Hematopoietic multipotent progenitor cell treated with erythropoietin and hydrocortisone succinate and interleukin-3 and kit ligand, for 8 days (in vitro differentiated cells): ENCODE measurements around the gene CCDC9.

Source experiments
- DNase-seq: peaks from one replicate; pipeline ENCODE4 v3.0.0-alpha.2; 2015

The CCDC9 gene

DNA sequence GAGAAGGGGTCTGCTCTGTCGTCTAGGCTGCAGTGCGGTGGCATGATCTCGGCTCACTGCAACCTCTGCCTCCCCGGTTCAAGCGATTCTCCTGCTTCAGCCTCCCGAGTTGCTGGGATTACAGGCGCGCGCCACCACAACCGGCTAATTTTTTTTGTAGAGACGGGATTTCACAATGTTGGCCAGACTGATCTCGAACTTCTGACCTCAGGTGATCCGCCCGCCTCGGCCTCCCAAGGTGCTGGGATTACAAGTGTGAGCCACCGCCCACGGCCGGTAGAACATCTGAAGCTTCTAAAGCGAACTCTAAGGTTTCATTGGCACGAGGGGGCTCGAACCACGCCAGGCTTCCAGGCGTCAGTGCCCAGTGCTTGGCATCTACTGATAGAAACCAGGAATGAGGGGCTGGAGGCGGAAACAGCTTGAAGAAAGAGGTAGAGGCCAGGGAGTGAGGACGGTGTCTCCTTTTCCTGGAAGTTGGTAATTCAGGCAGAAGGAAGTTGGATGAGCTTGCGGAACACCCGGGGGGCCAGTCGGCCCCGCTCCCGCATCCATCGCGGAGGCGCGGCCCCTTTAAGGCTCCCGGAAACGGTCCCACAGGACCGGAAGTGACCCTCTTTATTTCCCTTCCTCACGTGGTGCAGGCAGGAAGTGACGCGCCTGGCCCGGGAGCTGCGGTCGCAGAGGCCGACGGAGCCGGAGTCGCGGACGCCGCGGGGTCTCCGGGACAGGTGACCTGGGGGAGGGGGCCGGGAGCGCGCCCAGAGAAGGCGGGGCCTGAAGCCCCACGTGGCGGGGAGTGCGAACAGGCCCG, at the start of gene CCDC9:
CCDC9 (plus strand) TSS at position 647 of the 814 bp plus-strand sequence. CDS start 1,876 bp downstream, outside the sequence.
- DNase-seq = peak; percentile 95

DNA sequence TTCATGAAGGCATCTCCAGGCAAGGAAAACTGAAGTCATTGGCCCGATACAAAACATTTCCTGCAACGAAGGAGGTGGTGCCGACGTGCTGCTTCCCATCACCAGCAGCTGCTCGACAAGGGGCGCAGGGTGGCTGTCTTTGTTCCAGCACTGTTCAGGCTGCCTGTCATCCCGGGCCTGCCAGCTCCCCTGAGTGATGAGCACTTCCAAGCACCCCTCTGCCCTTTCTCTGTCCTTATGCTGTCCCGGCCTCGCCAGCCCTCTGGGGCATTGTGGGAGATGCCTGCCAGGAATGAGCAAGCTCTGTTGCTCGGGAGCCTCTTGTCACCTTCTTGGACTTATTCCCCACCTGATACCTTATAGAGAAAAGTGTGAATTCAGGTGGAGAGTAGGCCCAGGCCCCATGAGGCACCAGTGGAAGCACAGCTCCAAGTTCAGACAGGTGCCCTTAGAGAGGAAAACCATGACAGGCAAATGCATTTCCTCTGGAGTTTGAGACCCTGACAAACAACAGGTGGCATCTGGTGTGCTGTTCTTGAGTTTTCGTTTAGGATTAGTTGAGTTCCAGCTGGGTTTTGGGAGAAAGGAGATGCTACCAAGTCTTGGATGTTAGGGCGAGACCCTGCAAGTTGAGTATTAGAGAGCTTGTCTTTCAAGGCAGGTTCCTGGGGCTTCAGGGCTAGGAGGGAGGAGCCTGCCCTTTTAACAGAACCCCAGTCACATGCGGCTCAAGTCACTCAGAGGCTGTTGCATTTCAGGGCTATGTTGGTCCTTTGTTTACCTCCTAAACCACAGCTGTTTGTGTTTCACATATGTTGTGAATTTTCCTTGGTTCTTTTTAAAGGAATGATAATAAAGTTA, 46.8 kb upstream of the CCDC9 start:
- no peak for DNase-seq

DNA sequence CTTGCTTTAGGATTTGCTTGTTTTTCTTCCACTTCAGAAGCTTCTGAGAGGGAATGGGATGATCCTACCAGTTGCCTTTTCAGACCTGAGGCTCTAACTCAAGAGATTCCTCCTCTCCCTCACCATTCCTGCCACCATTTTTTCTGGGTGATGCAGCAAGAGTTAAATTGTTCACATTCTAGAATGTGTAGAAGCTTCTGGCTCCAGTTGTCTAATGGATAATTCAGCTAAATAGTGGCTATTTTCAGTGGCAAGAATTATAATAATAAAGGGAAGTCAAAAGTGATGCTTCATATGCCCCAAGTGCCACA, 46.2 kb upstream of the CCDC9 start:
- DNase-seq = no peak

DNA sequence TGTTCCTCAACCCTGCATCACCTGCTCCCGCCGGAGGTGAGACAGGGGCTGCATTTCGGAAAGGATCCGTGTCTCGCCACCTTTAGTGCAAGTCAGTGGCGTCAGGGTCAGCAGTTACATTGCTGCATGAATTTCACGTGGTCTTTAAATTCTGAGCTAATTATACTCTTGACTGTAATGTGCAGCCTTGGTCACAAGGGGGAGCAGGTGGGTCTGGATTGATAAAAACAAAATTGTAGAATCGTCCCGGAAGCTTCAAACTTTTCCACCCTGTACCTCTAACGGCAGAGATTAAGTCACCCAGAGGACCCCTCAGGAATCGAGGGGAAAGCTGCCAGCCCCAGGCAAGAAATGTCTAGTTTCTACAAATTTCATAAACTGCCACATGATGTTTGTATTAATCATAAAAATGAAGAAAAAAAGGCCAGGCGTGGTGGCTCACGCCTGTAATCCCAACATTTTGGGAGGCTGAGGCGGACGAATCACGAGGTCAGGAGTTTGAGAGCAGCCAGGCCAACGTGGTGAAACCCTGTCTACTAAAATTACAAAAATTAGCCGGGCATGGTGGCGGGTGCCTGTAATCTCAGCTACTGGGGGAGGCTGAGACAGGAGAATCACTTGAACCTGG, 45.5 kb upstream of the CCDC9 start:
- DNase-seq = peak; percentile 92

DNA sequence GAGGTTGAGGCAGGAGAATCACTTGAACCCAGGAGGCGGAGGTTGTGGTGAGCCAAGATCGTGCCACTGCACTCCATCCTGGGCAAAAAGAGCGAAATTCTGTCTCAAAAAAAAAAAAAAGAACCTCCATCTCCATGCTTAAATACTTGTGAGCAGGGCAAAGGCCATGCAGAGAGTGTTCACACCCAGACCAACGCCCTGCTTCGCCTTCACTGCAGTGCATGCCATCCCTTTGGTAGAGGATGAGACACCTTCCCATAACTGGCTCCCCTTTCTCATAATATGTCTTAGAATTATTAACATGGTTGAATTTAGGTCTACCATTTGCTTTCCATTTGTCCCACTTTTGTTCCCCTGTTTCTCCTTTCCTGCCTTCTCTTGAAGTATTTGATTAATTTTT, 40.7 kb upstream of the CCDC9 start:
- DNase-seq = no peak

DNA sequence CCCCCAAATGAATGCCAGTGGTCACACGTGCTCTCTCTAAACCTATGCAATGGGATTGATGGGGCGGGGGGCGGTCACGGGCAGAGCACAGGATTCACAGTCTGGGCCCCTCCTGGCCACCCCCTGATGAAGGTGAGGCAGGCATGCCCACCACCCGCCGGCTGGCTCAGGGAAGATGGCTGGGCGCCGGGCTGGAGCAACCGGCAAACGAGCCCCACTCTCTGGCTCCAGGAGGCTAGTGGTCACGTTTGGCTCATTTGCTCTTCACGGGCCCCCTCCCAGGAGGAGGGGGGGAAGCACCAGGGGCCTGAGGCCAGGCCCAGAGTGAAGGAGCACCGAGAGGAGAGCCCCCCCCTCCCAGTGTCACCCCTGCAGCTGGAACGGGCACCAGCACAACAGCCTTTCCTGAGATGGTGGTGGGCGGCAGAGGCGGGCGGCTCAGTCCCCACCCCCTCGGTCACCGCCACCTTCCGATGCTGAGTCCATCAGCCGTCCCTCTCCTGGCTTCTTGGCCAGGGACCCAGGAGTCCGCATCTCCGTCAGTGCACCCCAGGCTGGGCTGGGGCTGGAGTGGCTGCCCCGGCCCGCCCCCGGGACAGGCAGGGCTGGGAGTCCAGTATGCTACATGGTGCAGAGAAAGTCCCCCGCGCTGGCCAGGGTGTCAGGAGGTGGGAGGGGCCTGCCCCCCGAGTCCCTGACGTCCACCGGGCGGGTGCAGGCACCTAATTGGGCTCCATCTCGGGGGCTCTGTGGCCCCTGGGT, 35.1 kb upstream of the CCDC9 start:
- DNase-seq = no peak

DNA sequence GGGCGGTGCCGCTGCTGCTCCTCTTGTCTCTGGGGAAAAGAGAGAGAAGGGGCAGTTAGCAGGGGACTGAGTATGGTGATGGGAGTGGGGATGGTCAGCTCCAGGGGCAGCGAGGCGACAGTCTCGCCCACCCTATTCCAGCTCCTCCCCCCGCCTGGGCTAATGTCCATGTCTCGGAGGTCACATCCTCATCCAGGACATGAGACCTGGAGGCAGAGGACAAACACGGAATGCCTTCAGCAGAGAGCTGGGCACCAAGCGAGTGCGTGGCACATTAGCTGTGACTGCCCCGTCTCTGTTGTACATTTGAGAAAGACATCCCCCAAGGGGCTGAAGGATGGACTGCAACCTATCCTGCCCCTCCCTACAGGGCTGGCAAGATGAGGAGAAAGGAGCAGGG, 34.4 kb upstream of the CCDC9 start:
- DNase-seq = no peak

DNA sequence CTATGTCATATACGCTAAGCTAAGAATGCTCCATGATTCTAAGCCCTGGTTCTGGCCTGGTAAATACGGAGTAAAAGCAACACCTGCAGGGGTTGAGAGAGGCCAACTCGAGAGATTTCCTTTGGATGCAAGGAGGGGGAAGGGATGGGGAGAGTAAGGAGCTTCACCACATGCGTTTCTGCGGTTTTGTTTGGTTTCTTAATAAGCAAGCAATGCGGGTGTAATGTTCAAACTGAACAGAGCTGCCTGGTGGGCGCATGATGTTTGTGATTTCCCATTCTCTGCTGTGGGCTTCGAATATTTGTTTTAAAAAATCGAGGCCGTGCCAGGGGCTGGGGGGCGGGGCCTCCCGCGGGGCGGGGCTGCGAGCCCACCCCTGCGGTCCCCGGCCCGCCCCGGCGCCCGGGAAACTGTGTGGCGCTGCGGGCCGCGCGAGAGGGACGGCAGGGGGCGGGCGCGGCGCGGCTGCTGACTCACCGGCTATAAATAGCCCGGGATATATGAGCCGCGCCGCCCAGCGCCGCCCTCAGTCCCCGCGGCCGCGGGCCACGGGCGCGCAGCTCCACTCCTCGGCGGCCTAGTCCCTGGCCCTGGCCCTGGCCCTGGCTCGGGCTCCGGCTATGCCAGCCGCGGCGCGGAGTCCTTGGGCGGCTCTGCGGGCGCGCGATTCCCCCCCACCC, 30.4 kb upstream of the CCDC9 start:
- peak; percentile 85 for DNase-seq

DNA sequence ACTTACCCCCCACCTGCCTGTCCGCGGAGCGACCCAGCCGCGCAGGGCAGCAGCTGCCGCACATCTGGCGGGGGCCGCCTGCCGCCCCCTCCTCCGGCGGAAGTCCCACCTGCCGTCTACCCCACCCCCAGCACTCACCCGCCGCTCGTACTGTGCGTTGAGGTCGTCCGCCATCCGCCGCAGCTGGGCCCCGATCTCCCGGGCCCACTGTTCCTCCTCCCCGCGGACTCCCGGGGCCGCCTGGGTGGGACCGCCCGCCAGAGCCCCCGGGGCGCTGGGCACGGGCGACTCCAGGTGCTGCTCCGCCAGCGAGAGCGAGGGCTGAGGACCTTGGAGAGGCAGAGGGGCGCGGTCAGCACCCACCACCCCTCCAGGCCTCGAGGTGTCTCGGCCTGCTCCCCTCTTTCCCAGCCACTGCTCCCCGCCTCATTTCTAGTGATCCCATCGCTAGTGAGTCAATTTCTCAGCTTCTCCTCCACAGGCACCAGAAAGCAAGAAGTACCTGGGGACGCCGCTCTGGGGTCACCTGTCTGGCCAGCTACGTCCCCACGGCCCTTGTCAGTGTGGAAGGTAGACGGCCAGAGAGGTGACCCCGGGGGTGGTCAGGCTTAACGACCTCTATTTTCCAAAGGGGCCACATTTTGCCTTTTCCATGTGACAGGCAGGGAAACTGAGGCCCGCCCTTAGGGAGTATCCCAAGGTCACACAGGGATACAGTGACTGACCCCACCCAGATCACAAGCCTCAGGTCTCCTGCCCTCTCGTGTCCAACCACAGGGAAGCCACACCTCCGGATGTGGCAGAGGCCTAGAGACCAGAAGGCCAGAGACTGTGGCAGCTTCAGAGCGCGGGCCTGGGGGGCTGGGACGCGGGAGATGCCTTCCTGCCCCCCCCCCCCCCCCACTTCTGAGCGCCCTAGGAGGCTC, 29.6 kb upstream of the CCDC9 start:
- DNase-seq = peak; percentile 97

DNA sequence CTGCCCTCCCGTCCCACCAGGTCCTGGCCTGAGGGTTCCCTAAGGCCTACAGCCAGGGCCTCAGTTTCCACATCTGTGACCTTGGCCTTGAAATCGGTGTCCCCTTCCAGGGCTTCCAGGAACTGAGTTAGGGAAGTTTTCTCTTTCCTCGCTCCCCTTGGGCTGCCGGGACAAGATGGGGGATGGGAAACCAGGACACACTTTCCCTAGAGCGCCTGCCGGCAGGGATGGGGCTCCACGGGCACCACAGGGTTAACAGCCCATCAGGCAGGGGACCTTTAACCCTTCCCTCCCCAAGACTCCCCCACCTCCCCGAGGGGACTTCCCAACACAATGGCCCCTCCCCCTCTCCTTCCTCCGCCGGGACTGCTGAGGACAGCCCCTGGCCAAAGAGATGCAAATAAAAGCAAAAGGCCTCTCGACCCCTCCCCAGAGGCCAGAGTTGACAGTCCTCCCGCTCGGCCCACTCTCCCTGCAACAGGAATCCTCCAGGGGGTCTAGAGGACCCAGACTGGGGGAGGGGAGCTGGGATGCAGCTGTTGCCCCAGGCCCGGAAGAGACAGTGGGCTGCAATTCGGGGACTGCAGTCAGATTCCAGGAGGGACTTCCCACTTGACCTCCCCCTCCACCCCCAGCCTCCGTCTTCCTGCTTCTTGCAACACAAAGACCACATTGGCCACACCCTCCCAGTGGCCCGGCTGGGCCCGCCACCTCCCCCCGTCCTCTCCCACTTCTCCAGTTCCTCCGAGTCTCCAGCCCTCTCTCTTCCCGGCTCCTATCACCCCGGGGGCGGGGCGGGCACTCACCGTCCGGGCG, 28.8 kb upstream of the CCDC9 start:
- DNase-seq = peak; percentile 81

DNA sequence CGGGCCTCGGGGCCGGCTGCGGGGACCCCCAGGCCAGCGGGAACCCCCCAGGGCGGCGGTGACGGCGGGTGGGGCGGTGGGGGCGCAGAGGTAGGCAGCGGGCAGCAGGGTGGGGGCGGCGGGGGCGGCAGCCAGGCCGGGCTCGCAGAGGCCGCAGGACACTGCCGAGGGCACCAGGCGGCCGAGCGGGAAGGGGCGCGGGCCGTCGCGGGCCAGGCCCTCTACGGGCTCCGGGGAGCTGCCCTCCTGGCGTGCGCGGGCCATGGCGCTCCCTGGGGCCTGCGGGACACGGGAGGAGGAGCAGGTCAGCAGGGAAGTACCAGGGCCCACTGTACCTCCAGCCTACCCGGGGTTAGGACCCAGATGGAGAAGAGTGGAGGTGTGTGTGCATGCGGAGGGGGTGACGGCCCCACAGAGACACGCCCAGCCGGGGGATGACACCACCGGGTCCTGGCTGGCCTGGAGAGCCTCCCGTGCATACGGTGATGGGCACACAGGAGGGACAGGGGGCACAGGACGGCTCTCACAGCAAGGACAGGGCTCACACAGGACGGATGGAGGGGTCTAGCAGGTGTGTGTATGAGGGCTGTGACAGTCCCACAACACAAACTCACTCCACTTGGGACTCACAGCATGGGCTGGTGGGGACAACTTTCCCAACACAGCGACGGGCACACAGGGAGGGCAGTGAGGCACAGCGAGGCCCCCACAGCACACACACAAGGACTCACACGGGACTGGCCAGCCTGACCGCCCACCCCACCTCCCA, 28.0 kb upstream of the CCDC9 start:
- peak; percentile 68 for DNase-seq

DNA sequence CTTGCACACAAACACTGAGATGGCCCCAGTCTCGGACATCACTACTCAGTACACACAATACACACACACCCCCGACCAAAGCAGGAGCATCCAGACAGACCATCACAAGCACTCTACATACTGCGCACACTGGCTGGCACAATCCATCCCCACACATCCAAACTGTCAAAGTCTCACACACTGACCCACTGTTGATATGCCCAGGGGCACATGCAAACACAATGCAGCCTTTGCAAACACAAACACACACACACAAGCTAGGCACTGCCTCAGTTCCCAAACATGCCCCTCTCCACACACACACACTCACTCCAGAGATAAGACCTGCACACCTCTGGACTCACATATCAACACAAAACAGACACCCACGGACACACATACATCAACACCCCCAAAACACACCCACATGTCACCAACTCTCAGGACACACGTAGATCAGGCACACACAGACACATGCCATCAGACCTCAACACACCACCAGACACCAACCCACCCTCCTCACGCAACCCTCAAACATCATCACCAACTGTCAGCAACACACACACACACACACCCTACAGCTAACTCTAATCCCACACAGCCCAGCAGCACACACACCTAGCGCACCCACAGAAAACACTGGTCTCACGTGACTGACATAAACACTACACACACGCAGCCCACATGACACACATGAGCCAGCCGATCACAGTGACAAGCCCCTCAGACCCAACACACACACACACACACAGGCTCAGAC, 27.2 kb upstream of the CCDC9 start:
- peak; percentile 84 for DNase-seq

DNA sequence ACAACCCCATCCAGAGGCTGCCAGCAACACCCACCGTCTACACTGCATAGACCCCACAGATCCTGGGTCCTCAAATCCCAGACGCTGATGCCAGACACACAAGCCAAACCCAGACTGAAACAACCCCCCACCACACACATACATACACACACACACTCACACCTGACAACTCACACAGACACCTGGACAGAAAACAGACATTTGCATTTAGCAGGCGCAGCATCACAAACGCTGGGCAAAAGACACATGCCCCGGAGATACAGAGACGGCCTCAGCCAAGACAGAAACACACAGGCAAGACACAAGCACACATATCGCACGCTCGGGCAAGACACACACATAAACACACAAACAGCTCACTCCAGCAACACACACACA, 26.7 kb upstream of the CCDC9 start:
- DNase-seq = peak; percentile 61

DNA sequence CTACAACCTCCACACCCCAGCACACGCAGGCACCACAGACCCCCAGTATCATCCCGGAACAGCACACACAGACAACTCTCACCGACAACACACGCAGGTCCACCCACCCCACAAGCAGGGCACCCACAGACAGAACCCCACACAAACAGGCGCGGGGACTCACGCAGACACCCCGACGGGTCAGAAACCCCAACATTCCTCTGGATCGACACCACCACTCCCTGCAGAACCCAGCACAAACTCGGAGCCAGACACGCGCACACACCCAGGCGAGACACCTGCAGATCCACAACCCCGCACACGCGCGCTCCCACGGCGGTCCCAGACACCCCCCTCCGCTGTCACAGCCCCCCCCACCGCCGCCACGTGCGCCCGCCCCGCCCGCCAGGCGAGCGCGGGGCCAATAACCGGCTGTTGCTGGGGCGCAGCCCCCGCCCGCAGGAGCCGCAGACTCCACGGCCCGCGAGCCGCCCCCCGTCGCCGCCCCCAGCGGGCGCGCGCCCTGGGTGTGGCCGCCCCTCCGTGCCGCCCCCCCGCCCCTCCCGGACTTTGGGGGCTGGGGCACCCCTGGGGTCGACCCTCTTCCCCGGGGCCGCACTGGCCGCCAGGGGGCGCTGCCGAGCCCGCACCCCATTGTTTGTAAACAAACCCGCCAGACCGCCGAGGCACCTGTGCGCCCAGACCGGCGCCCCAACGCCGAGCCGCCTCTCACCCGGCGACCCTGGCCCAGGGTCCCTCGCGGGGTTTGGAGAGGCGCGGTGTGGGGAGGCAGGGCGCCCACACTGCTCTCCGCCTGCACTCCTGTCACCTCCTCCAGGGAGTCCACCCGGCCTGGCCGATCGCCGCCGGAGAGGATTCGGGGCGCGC, 26.0 kb upstream of the CCDC9 start:
- DNase-seq = peak; percentile 84

DNA sequence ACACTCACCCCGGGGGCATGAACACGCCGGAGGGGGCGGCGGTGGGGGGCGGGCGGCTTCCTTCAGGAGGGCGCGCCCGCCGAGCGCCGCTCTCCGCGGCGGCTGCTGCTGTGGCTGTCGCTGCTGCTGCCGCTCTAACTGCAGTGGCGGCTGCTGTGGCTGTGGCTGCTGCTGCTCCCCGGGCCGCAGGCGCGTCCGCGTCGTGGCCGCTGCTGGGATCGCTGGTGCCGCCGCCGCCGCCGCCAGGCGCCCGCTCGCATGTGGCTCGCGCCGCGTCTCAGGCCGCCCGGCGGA, 25.5 kb upstream of the CCDC9 start, which contains the start of gene BBC3:
BBC3 (minus strand) TSS at position 279 of the 294 bp plus-strand sequence. CDS start 2,768 bp downstream, outside the sequence.
- DNase-seq = no peak

DNA sequence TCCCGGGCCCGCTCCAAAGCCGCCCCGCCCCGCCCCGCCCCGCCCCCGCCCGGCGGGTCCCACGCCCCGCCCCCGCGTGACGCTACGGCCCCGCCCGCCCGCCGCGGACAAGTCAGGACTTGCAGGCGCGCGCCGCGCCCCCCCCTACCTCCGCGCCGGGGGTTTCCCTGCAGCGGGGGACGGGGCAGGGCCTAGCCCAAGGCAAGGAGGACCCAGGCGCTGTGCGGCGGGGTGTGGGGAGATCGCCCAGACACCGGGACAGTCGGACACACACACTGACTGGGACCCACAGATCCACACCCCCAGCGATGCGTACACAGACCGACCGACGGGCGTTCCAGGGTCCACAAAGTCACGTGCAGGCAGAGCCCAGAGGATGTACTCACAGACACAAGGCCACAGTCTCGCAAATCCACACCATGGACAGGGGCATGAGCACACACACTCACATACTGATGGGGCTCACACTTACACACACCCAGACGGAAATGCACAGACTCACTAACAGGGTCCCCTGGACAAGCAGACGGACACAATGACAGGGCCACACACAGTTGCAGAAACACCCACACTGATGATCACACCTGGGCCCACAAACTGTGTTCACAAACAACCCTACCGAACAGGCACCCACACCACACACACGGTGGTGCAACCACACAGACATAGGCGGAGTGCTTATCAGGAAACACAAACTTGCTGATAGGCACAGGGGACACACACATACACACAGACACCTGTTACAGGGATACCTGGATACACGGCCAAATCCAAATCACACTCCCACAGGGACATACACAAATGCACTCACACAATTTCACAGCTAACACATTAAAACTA, 24.9 kb upstream of the CCDC9 start:
- DNase-seq = peak; percentile 81
